ENCODE measurements around the gene MATN4.

GRCh38 chr20:45297786-45298497, 10.2 kb downstream of the MATN4 start:
- TF ChIP-seq, protein P1, sequence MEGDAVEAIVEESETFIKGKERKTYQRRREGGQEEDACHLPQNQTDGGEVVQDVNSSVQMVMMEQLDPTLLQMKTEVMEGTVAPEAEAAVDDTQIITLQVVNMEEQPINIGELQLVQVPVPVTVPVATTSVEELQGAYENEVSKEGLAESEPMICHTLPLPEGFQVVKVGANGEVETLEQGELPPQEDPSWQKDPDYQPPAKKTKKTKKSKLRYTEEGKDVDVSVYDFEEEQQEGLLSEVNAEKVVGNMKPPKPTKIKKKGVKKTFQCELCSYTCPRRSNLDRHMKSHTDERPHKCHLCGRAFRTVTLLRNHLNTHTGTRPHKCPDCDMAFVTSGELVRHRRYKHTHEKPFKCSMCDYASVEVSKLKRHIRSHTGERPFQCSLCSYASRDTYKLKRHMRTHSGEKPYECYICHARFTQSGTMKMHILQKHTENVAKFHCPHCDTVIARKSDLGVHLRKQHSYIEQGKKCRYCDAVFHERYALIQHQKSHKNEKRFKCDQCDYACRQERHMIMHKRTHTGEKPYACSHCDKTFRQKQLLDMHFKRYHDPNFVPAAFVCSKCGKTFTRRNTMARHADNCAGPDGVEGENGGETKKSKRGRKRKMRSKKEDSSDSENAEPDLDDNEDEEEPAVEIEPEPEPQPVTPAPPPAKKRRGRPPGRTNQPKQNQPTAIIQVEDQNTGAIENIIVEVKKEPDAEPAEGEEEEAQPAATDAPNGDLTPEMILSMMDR (IDR thresholded peaks at IDR 0.05; ENCODE audit: low read length): no peak
- no peak for TF ChIP-seq EZH2 (IDR thresholded peaks at IDR 0.05; ENCODE audit: borderline replicate concordance, low read length)
